Omental fat pad (tissue), 4 donors: Measurements from ENCODE around the gene SDC4. TPM values are rescaled to one million over a fixed set of nuclear protein-coding genes. Genes with fewer than 3 reads are reported as not detected.

Source experiments
- ATAC-seq: fragments of 150-250 bp; one replicate; pipeline ENCODE4 v1.9.1; 2016; ENCODE audit warnings: mild to moderate bottlenecking, moderate library complexity; ENCODE audit not compliant: low FRiP score
- DNase-seq: peaks from one replicate; pipeline ENCODE4 v3.0.0-alpha.2; 2019; ENCODE audit warnings: low spot score
- CTCF ChIP-seq, 3 donors: fragments of 450-650 bp; IDR thresholded peaks; one replicate each; pipeline ENCODE4 v1.5.1; 2016 to 2017; ENCODE audit warnings: antibody characterized with exemption in 3 of 3, mild to moderate bottlenecking in 3 of 3, moderate library complexity in 2 of 3
- total RNA-seq, 4 donors: library from RNA; depleted of rRNA; stranded (reverse); fragments of >200 nt; gene quantifications; one replicate each; pipeline ENCODE4 v1.1.0, GENCODE V29; 2016

Gene SDC4
- total RNA-seq: 100 to 1,000 TPM in 2 of 4 donors, 10 to 100 TPM in 2; 31.4 to 279 (median 103) TPM

- no peak for TF ChIP-seq CTCF (IDR thresholded peaks at IDR 0.05)
- peak; percentile 64 for ATAC-seq
- peak; percentile 58 for DNase-seq
Observed at GRCh38 chr20:45347936-45348778, at the start of gene SDC4. Gene SDC4 (minus strand): TSS chr20:45348424. CDS start chr20:45348384, 40 bp downstream.

- DNase-seq (no peak), ATAC-seq (no peak)
- no peak for TF ChIP-seq CTCF (IDR thresholded peaks at IDR 0.05)
Observed at GRCh38 chr20:45395114-45395415, 46.8 kb upstream of the SDC4 start.

- TF ChIP-seq CTCF (IDR thresholded peaks at IDR 0.05): no peak
- ATAC-seq: no peak
- no peak for DNase-seq
Observed at GRCh38 chr20:45394221-45395113, 46.2 kb upstream of the SDC4 start.

GRCh38 chr20:45392733-45393132, 44.5 kb upstream of the SDC4 start:
- ATAC-seq (no peak), DNase-seq (no peak)
- TF ChIP-seq CTCF (IDR thresholded peaks at IDR 0.05): no peak

GRCh38 chr20:45391559-45391958, 43.3 kb upstream of the SDC4 start:
- no peak for TF ChIP-seq CTCF (IDR thresholded peaks at IDR 0.05)
- ATAC-seq (no peak), DNase-seq (no peak)

- no peak for DNase-seq
- TF ChIP-seq CTCF (IDR thresholded peaks at IDR 0.05): no peak
- ATAC-seq: no peak
Observed at GRCh38 chr20:45390931-45391330, 42.7 kb upstream of the SDC4 start.
